Heart left ventricle (tissue), 16 donors: Measurements from ENCODE around the gene NPTXR. TPM values are rescaled to one million over a fixed set of nuclear protein-coding genes. Genes with fewer than 3 reads are reported as not detected.

Experiments
- ATAC-seq, 4 donors: fragments of 200-7000 bp; cut with Tn5 transposase; one replicate each; pipeline ENCODE4 v1.9.1; 2020 to 2022; ENCODE audit warnings: moderate library complexity in 4 of 4, mild to moderate bottlenecking in 3 of 4, moderate number of reproducible peaks in 1 of 4
- DNase-seq, 5 donors: peaks; one replicate each; pipeline ENCODE4 v3.0.0-alpha.2; 2020
- H3K27ac ChIP-seq, 12 donors: fragments of 200-600 bp; sonication (generic) in 4 of 12; one replicate each; pipeline versions ENCODE4 v1.5.0 to v1.8.0; 2016 to 2022; ENCODE audit warnings: mild to moderate bottlenecking in 2 of 12
- H3K27me3 ChIP-seq, 9 donors: fragments of 200-600 bp; sonication (generic) in 2 of 9; one replicate each; pipeline versions ENCODE4 v1.5.1 to v1.8.0; 2016 to 2022; ENCODE audit warnings: mild to moderate bottlenecking in 3 of 9
- H3K36me3 ChIP-seq, 9 donors: fragments of 200-600 bp; sonication (generic) in 2 of 9; one replicate each; pipeline versions ENCODE4 v1.5.0 to v1.8.0; 2018 to 2022; ENCODE audit warnings: mild to moderate bottlenecking in 2 of 9
- H3K4me1 ChIP-seq, 12 donors: fragments of 200-600 bp; sonication (generic) in 4 of 12; one replicate each; pipeline versions ENCODE4 v1.5.0 to v1.8.0; 2016 to 2022; ENCODE audit warnings: mild to moderate bottlenecking in 3 of 12
- H3K4me3 ChIP-seq, 12 donors: fragments of 200-600 bp; sonication (generic) in 4 of 12; one replicate each; pipeline versions ENCODE4 v1.5.0 to v1.8.0; 2017 to 2022; ENCODE audit warnings: mild to moderate bottlenecking in 9 of 12, moderate library complexity in 4 of 12
- H3K9me3 ChIP-seq, 12 donors: fragments of 200-600 bp; sonication (generic) in 4 of 12; one replicate each; pipeline versions ENCODE4 v1.5.0 to v1.8.0; 2016 to 2022; ENCODE audit warnings: mild to moderate bottlenecking in 1 of 12
- POLR2A ChIP-seq, 2 donors: fragments of 450-650 bp; IDR thresholded peaks; one replicate each; pipeline ENCODE4 v1.6.1; 2017; ENCODE audit warnings: antibody characterized with exemption in 2 of 2, mild to moderate bottlenecking in 2 of 2, moderate library complexity in 2 of 2
- WGBS, 4 donors: extraction: QIAGEN DNeasy Blood & Tissue Kit in 2 of 4; methylation state at CpG; one replicate each; pipeline versions ENCODE4 v1.1.5 to v1.1.7; 2013 to 2018; 5-methylcytosine and 5-hydroxymethylcytosine counted together
- intact Hi-C, 10 donors: fragments of 100-400 bp; cut with DNase I; formaldehyde crosslinking; loops; one replicate each; pipeline versions ENCODE4 v1.11.1 to v1.14.2; 2022
- polyA plus RNA-seq, 2 donors: library from polyadenylated mRNA; stranded (reverse); fragments of 200-250 nt; gene quantifications; one replicate each; pipeline ENCODE4 v1.2.3, GENCODE V29; 2013
- total RNA-seq, 9 donors: library from RNA; depleted of rRNA in 2 of 9; stranded (reverse); fragments of >200 nt in 2 of 9; fragmentation: NEBNext Ultra II Directional in 3 of 9; extraction: Animal tissue kit (Norgen Biotek cat#: 25700) in 3 of 9; gene quantifications; one replicate each; pipeline versions ENCODE4 v1.1.0 to v1.2.4, GENCODE V29; 2016 to 2023
- TF ChIP-seq, protein P1 (sequence below), 12 donors: fragments of 200-600 bp; sonication (generic) in 4 of 12; IDR thresholded peaks; one replicate each; pipeline versions ENCODE4 v1.5.0 to v1.8.0; 2018 to 2022; ENCODE audit warnings: antibody characterized with exemption in 12 of 12, mild to moderate bottlenecking in 5 of 12
- donor health status: ischemic (EF 13 %, LVEDD 7.1; RV severe dilation, severe dysfunction).
- donor health status: healthy with polysubstance abuse.
- donor health status: DM: no; HTN: yes; CAD: no.
- donor health status: DM: no; HTN: no; CAD: no.
- donor health status: ischemic (EF 25% LVEDD 6.9; RV normal size, moderate dysfunction).
- donor health status: ischemic (EF 25% LVEDD 5.7; RV mildly dilated, moderate dysfunction).
- donor health status: healthy.
- donor health status: DM: yes; HTN: yes; CAD: no.
- donor health status: ischemic (EF 35%, LVEDD 5.7; RV mildly dilated, moderate dysfunction).
- donor health status: nonischemic (EF 11% LVEDD 7.7; RV severe dilation, severe dysfunction).
- donor health status: DM: yes; HTN: yes; CAD: no.
- donor health status: PGD.
- donor health status: ischemic (EF 29% LVEDD 5.4; RV normal size, mild dysfunction).
- donor health status: nonischemic (EF 23%, LVEDD 6.1; RV moderate dilation, normal function).

NPTXR gene
- total and polyA plus RNA-seq, 11 donors: 15.4 to 34.0 (median 19.1) TPM

DNA sequence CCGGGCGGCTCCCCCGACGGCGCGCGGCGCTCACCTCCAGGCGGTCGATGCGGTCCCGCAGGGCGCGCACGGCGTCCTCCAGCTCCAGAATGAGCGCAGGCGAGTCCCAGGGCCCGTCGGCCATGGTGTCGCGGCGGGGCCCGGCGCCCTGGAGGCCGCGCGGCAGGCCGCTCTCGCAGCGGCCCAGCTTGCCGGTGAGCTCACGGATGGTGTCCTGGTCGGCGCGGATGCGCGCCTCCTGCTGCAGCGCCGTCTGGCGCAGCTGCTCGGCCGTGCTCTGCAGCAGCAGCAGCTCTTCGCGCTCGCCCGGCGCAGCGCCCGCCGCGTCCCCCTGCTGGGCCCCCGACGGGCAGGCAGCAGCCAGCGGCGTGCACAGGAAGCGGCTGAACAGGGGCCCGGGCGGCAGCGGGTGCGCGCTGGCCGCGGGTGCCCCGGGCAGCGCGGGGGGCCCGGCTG is 599 bp downstream of the NPTXR start:
- ATAC-seq (peak; percentile 56 to 76 (median 74)), DNase-seq (peak; percentile 34 to 77 (median 55))
- intact Hi-C loops: loop anchor here in 8 of 10 donors (1.0 to 10.0 kb wide), 7 partner anchors 41 to 78 kb away; partner anchors contain the start of gene DNAL4 (in 1 of the 8)
- Histone ChIP-seq H3K27me3 (peaks cover 0 to 45% (median 2%) of the 10 kb centered on the region in 9 donors), H3K36me3 (no peaks in the 10 kb centered on the region), H3K4me3 (peak overlapping the region; percentile 40 to 69 (median 55)), H3K27ac (peak overlapping the region in 10 of 12 donors; percentile 53 to 80 (median 64)), H3K9me3 (no peaks in the 10 kb centered on the region), H3K4me1 (peaks cover 0 to 27% (median 9%) of the 10 kb centered on the region in 12 donors)
- TF ChIP-seq POLR2A (IDR thresholded peaks at IDR 0.05): no peak
- TF ChIP-seq, protein P1, sequence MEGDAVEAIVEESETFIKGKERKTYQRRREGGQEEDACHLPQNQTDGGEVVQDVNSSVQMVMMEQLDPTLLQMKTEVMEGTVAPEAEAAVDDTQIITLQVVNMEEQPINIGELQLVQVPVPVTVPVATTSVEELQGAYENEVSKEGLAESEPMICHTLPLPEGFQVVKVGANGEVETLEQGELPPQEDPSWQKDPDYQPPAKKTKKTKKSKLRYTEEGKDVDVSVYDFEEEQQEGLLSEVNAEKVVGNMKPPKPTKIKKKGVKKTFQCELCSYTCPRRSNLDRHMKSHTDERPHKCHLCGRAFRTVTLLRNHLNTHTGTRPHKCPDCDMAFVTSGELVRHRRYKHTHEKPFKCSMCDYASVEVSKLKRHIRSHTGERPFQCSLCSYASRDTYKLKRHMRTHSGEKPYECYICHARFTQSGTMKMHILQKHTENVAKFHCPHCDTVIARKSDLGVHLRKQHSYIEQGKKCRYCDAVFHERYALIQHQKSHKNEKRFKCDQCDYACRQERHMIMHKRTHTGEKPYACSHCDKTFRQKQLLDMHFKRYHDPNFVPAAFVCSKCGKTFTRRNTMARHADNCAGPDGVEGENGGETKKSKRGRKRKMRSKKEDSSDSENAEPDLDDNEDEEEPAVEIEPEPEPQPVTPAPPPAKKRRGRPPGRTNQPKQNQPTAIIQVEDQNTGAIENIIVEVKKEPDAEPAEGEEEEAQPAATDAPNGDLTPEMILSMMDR (IDR thresholded peaks at IDR 0.05): peak in 11 of 12 donors; percentile 10 to 54 (median 32)
- 0 to 3% (median 1%) methylated on average over 19 to 68 of the region's 68 CpGs for WGBS, 4 donors

DNA sequence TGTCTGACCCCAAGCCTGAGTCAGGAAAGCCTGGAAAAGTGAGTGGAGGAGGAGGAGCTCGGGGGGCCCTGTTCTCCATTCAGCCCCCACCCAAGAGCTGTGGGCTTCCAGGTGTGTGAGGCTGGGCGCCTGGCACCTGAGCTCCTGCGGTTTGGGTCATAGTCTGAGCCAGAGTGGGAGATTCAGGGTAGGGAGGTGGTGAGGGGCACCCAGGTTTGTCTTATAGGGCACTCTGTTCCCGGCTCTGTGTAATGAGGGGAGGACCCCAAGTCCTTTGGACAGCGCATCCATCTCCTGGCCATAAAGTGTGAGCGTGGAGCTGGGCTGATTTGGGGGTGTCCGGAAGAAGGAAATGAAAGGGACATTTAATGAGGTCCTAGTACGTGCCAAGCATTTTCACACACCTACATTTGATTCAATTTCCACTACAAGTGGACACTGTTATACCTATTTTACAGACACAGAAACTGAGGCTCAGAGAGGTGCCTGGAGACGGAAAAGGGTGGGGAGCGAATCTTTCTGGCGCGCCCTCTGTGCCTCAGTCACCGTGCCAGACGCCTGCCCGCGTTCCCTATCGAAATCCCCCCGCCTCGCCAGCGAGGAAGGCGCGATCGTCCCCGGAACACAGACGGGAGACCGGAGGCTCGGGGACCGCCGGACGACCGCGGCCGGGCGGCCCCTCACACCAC is 1.2 kb downstream of the NPTXR start:
- H3K4me1 ChIP-seq: peaks cover 0 to 27% (median 9%) of the 10 kb centered on the region in 12 donors
- DNase-seq (no peak), ATAC-seq (no peak)
- H3K4me3 ChIP-seq: peak overlapping the region; percentile 40 to 69 (median 55)
- H3K9me3 ChIP-seq: no peaks in the 10 kb centered on the region
- H3K27me3 ChIP-seq: peaks cover 0 to 45% (median 2%) of the 10 kb centered on the region in 9 donors
- WGBS, 4 donors: 22 to 48% (median 27%) methylated on average over 14 to 34 of the region's 34 CpGs
- peak overlapping the region in 10 of 12 donors; percentile 53 to 80 (median 64) for H3K27ac ChIP-seq
- TF ChIP-seq, protein P1 (IDR thresholded peaks at IDR 0.05): no peak
- no peak for TF ChIP-seq POLR2A (IDR thresholded peaks at IDR 0.05)
- no peaks in the 10 kb centered on the region for H3K36me3 ChIP-seq
- intact Hi-C loops: loop anchor here in 8 of 10 donors (1.0 to 10.0 kb wide), 7 partner anchors 40 to 78 kb away; partner anchors contain the start of gene DNAL4 (in 1 of the 8)

DNA sequence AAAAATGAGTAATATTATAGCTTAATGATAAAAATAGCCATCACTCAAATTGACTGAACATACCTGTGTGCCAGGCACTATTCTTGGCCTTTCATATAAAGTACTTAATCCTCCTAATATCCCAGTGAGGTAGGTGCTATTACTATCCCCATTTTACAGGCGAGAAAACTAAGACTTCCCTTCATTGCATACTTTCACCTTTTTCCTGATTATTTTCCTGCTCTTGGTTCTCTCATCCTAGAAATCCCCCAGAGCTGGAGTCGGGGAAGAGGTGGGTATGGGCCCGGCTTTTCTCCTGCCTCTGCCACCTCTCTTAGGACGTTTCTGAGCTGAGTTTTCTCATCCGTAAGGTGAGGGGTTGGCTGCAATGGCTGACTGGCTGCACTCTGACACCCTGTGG is 2.2 kb downstream of the NPTXR start:
- H3K4me3 ChIP-seq: no peak overlapping the region
- H3K27ac ChIP-seq: no peak overlapping the region
- ATAC-seq (no peak), DNase-seq (no peak)
- H3K4me1 ChIP-seq: peaks cover 0 to 27% (median 9%) of the 10 kb centered on the region in 12 donors
- WGBS, 4 donors: 85 to 93% (median 87%) methylated on average over 5 of the region's 5 CpGs
- H3K27me3 ChIP-seq: peaks cover 0 to 45% (median 2%) of the 10 kb centered on the region in 9 donors
- intact Hi-C loops: loop anchor here in 7 of 10 donors (2.0 to 10.0 kb wide), 6 partner anchors 39 to 77 kb away; partner anchors contain the start of gene DNAL4 (in 1 of the 7)
- no peak for TF ChIP-seq POLR2A (IDR thresholded peaks at IDR 0.05)
- TF ChIP-seq, protein P1 (IDR thresholded peaks at IDR 0.05): no peak
- no peaks in the 10 kb centered on the region for H3K9me3 ChIP-seq
- no peaks in the 10 kb centered on the region for H3K36me3 ChIP-seq

DNA sequence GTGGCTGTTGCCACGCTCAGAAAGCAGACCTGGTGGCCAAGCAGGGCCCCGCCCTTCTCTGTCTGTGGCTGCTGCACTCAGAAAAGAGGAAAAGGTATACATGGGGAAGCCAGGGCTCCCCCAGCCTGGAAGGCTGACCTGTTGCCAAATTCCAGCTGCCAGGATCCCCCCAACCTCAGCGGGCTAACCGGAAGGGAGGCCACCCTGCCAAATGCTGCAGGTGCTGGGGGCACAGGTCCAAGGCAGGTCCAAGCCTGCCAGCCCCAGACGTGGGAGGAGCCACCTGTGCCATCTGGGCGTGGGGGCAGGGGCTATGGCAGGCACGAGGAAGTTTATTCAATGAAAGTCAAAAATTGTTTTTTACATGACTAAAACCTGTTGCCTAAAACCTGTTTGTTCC is 2.6 kb downstream of the NPTXR start:
- WGBS, 4 donors: 44 to 51% (median 48%) methylated on average over 7 of the region's 7 CpGs
- TF ChIP-seq POLR2A (IDR thresholded peaks at IDR 0.05): no peak
- TF ChIP-seq, protein P1 (IDR thresholded peaks at IDR 0.05): no peak
- Histone ChIP-seq H3K4me3 (no peak overlapping the region), H3K27ac (no peak overlapping the region), H3K36me3 (no peaks in the 10 kb centered on the region), H3K27me3 (peaks cover 0 to 45% (median 2%) of the 10 kb centered on the region in 9 donors), H3K4me1 (peaks cover 0 to 27% (median 9%) of the 10 kb centered on the region in 12 donors), H3K9me3 (no peaks in the 10 kb centered on the region)
- intact Hi-C loops: loop anchor here in 6 of 10 donors (5.0 to 10.0 kb wide), 5 partner anchors 39 to 76 kb away; partner anchors contain the start of gene DNAL4 (in 1 of the 6)
- peak in 1 of 5 donors; percentile 59 for DNase-seq
- ATAC-seq: no peak
